Esophagus muscularis mucosa (tissue), 4 donors: ENCODE measurements around the gene DCP1A. TPM values are rescaled to one million over a fixed set of nuclear protein-coding genes. Genes with fewer than 3 reads are reported as not detected.

Experiments used
- DNase-seq: peaks from one replicate; pipeline ENCODE4 v3.0.0-alpha.2; 2017; ENCODE audit errors: extremely low spot score
- H3K27ac ChIP-seq, 4 donors: fragments of 200-600 bp; sonication (generic); replicated peaks in 1 of 4; 1 replicate in 3 of 4; 2 replicates in 1 of 4; pipeline ENCODE4 v1.5.1; 2016 to 2019; ENCODE audit warnings: mild to moderate bottlenecking in 1 of 4
- H3K27me3 ChIP-seq, 4 donors: fragments of 200-600 bp; sonication (generic); one replicate each; pipeline versions ENCODE4 v1.5.1 to v1.6.0; 2016 to 2019
- H3K36me3 ChIP-seq, 4 donors: fragments of 200-600 bp; sonication (generic); one replicate each; pipeline ENCODE4 v1.5.1; 2016 to 2019
- H3K4me1 ChIP-seq, 4 donors: fragments of 200-600 bp; sonication (generic); one replicate each; pipeline ENCODE4 v1.5.1; 2016 to 2019
- H3K4me3 ChIP-seq, 4 donors: fragments of 200-600 bp; sonication (generic); 1 replicate in 2 of 4; 2 replicates in 2 of 4; pipeline ENCODE4 v1.5.1; 2016 to 2019; ENCODE audit warnings: mild to moderate bottlenecking in 4 of 4, moderate library complexity in 1 of 4
- H3K9me3 ChIP-seq, 4 donors: fragments of 200-600 bp; sonication (generic); 1 replicate in 3 of 4; 2 replicates in 1 of 4; pipeline ENCODE4 v1.5.1; 2016 to 2019
- EP300 ChIP-seq: sonication (generic); formaldehyde crosslinking; IDR thresholded peaks from one replicate; pipeline ENCODE4 v1.6.1; 2017; ENCODE audit warnings: antibody characterized with exemption
- POLR2A ChIP-seq: fragments of 450-650 bp; IDR thresholded peaks from one replicate; pipeline ENCODE4 v1.6.1; 2017; ENCODE audit warnings: antibody characterized with exemption, moderate library complexity, mild to moderate bottlenecking, low read depth
- POLR2AphosphoS5 ChIP-seq, 2 donors: sonication (generic); formaldehyde crosslinking; IDR thresholded peaks; one replicate each; pipeline ENCODE4 v1.6.1; 2017; ENCODE audit warnings: antibody characterized with exemption in 2 of 2
- WGBS: methylation state at CpG from one replicate; pipeline ENCODE4 v1.1.5; 2018; 5-methylcytosine and 5-hydroxymethylcytosine counted together
- intact Hi-C: fragments of 100-400 bp; cut with DNase I; formaldehyde crosslinking; loops from one replicate; pipeline ENCODE4 v1.15.1; 2023
- total RNA-seq, 4 donors: library from RNA; depleted of rRNA; stranded (reverse); fragments of >200 nt; gene quantifications; one replicate each; pipeline versions ENCODE4 v1.1.0 to v1.2.1, GENCODE V29; 2016
- TF ChIP-seq, protein P1 (sequence below), 3 experiments: fragments of 200-600 bp in 2 of 3; fragments of 450-650 bp in 1 of 3; sonication (generic) in 2 of 3; IDR thresholded peaks; one replicate each; pipeline ENCODE4 v1.5.1; 2017 to 2019; ENCODE audit warnings: antibody characterized with exemption in 3 of 3, mild to moderate bottlenecking in 2 of 3, moderate library complexity in 1 of 3

DCP1A gene
- total RNA-seq, 4 donors from 2014 or later: 17.0 to 26.4 (median 20.5) TPM

DNA sequence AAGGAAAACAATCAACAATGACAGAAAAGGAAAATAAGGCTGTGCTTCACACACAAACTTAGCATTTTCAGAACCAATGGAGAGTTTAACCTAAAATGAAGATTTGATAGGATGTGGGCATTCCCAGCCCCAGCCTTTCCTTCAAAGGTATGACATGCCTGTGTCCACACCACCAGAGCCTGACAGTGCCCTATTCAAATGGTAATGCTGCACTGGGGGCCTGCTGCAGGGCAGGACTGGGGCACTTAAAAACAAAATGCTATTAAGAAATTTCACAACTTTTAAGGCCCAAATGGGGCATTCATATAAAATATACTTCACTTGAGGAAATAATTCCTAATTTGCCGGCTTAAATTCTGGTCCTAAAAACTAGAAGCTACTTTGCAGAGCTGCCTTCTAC is 60.6 kb downstream of the DCP1A start:
- Histone ChIP-seq H3K27ac (peak overlapping the region; percentile 70 to 81 (median 76)), H3K4me3 (no peak overlapping the region)
- WGBS: 60% methylated on average over 1 of the region's 1 CpG

DNA sequence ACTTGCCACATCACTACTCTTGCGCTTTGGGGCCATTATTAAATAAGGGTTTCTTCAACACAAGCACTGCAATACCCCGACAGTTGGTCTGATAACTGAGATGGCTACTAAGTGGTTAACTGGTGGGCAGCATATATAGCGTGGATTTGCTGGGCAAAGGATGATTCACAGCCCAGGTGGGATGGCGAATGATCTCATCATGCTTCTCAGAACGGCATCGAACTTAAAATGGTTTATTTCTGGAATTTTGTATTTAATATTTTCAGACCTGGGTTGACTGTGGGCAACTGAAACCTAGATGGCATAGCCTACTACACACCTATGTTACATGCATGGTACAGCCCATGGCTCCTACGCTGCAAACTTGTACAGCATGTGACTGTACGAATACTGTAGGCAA is 64.8 kb downstream of the DCP1A start:
- Histone ChIP-seq H3K4me3 (no peak overlapping the region), H3K36me3 (peaks cover 0 to 40% (median 21%) of the 10 kb centered on the region in 4 donors), H3K27ac (no peak overlapping the region), H3K4me1 (peaks cover 2 to 30% (median 27%) of the 10 kb centered on the region in 4 donors), H3K9me3 (no peaks in the 10 kb centered on the region), H3K27me3 (no peaks in the 10 kb centered on the region)
- WGBS: 94% methylated on average over 8 of the region's 8 CpGs
- TF ChIP-seq POLR2A (no peak), EP300 (no peak), POLR2AphosphoS5 (IDR thresholded peaks at IDR 0.05) (no peak)
- TF ChIP-seq, protein P1, sequence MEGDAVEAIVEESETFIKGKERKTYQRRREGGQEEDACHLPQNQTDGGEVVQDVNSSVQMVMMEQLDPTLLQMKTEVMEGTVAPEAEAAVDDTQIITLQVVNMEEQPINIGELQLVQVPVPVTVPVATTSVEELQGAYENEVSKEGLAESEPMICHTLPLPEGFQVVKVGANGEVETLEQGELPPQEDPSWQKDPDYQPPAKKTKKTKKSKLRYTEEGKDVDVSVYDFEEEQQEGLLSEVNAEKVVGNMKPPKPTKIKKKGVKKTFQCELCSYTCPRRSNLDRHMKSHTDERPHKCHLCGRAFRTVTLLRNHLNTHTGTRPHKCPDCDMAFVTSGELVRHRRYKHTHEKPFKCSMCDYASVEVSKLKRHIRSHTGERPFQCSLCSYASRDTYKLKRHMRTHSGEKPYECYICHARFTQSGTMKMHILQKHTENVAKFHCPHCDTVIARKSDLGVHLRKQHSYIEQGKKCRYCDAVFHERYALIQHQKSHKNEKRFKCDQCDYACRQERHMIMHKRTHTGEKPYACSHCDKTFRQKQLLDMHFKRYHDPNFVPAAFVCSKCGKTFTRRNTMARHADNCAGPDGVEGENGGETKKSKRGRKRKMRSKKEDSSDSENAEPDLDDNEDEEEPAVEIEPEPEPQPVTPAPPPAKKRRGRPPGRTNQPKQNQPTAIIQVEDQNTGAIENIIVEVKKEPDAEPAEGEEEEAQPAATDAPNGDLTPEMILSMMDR (IDR thresholded peaks at IDR 0.05): no peak
- no peak for DNase-seq
- intact Hi-C loops: no loop called here

More for the DNA sequence above, 60.6 kb downstream of the DCP1A start:
- intact Hi-C loops: no loop called here
- Histone ChIP-seq H3K9me3 (no peaks in the 10 kb centered on the region), H3K4me1 (peaks cover 6 to 54% (median 45%) of the 10 kb centered on the region in 4 donors), H3K36me3 (peaks cover 0 to 74% (median 32%) of the 10 kb centered on the region in 4 donors), H3K27me3 (no peaks in the 10 kb centered on the region)
- TF ChIP-seq POLR2A (no peak), POLR2AphosphoS5 (IDR thresholded peaks at IDR 0.05) (no peak), EP300 (no peak)
- TF ChIP-seq, protein P1 (IDR thresholded peaks at IDR 0.05): no peak
- DNase-seq: no peak

DNA sequence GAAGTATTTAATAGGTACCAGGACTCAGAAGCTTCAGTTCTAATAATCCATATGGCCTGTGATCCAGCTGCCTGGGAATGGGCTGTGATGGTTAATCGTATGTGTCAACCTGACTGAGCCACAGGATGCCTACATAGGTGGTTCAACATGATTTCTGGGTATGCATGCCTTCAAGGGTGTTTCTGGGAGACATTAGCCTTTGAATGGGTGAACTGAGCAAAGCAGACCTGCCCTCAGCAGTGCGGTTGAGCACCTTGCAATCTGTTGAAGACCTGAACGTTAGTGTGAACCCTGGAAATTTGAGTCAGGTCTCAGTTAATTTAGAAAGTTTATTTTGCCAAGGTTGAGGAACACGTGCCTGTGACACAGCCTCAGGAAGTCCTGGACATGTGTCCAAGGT is 68.7 kb downstream of the DCP1A start:
- Histone ChIP-seq H3K27ac (no peak overlapping the region), H3K36me3 (peaks cover 0 to 10% (median 4%) of the 10 kb centered on the region in 4 donors), H3K4me3 (no peak overlapping the region), H3K9me3 (no peaks in the 10 kb centered on the region), H3K4me1 (no peaks in the 10 kb centered on the region), H3K27me3 (no peaks in the 10 kb centered on the region)
- intact Hi-C loops: no loop called here
- TF ChIP-seq EP300 (no peak), POLR2A (no peak), POLR2AphosphoS5 (IDR thresholded peaks at IDR 0.05) (no peak)
- TF ChIP-seq, protein P1 (IDR thresholded peaks at IDR 0.05): no peak
- DNase-seq: no peak
- 91% methylated on average over 4 of the region's 4 CpGs for WGBS

DNA sequence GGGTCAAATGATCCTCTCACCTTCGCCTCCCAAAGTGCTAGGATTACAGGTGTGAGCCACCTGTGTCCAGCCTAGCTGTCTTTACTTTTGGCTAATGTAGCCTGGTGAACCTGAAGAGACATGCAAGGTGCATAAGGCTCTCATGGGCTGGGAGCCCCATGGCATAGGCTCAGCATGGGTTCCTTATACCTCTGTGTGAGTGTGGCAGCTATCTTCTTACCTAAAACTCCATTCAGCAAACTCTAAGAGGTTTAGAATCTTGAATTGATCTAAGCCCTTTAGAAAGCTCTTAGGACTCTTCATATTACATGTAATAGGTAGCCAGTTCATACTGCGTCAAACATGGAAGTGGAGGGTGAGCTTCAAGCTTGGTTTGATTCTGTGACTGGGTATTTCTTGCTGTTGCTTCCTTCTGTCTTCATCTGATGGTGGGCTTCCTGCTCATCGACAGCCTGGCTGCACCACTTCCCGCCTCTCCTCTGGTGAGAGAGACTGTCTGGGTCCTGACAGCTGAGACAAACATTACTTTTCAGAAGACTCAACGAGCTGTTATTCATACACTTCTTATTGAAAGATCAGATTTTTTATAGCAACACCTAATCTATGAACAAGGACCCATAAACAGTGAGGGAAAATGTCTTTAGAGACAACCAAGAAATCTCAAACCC is 72.3 kb downstream of the DCP1A start:
- Histone ChIP-seq H3K36me3 (no peaks in the 10 kb centered on the region), H3K27me3 (no peaks in the 10 kb centered on the region), H3K27ac (no peak overlapping the region), H3K4me1 (peaks cover 11 to 19% (median 15%) of the 10 kb centered on the region in 4 donors), H3K9me3 (no peaks in the 10 kb centered on the region), H3K4me3 (no peak overlapping the region)
- WGBS: 54% methylated on average over 5 of the region's 5 CpGs
- intact Hi-C loops: no loop called here
- DNase-seq: no peak
- TF ChIP-seq, protein P1 (IDR thresholded peaks at IDR 0.05): no peak
- TF ChIP-seq POLR2A (no peak), POLR2AphosphoS5 (IDR thresholded peaks at IDR 0.05) (no peak), EP300 (no peak)
